ENCODE measurements around the gene CACNA2D4. TPM values are rescaled to one million over a fixed set of nuclear protein-coding genes. Genes with fewer than 3 reads are reported as not detected.

CACNA2D4 gene
- total RNA-seq, 4 donors from 2014 or later: 0.27 to 3.1 (median 0.92) TPM

DNA sequence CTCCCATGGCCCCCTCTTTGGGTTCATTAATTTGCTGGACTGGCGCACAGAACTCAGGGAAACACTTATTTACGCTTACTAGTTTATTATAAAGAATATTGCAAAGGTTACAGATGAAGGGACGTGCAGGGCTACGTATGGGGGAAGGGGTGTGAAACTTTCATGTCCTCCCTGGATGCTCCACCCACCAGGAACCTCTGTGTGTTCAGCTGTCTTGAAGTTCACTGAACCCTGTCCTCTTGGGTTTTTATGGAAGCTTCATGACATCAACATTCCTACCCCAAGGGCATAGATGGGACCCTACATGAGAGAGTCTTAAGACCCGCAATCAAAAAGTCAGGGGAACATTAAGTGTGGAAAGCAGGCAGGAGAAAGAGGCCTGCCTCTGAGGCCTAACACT is 169.4 kb downstream of the CACNA2D4 start:
- Histone ChIP-seq H3K27me3 (no peaks in the 10 kb centered on the region), H3K36me3 (peaks cover 0 to 11% (median 0%) of the 10 kb centered on the region in 3 donors), H3K4me1 (peaks cover 0 to 10% (median 0%) of the 10 kb centered on the region in 3 donors), H3K27ac (no peak overlapping the region), H3K9me3 (peaks cover 0 to 22% (median 3%) of the 10 kb centered on the region in 3 donors), H3K4me3 (no peak overlapping the region)
- 96 to 97% methylated on average over 5 of the region's 5 CpGs for WGBS, 2 donors
- TF ChIP-seq POLR2A (IDR thresholded peaks at IDR 0.05): no peak
- no peak for TF ChIP-seq CTCF (IDR thresholded peaks at IDR 0.05)
- intact Hi-C loops (cut with DNase I): no loop called here
- DNase-seq: no peak

- Histone ChIP-seq H3K4me3 (no peak overlapping the region), H3K9me3 (peaks cover 0 to 22% (median 3%) of the 10 kb centered on the region in 3 donors), H3K27ac (no peak overlapping the region), H3K36me3 (peaks cover 0 to 10% (median 0%) of the 10 kb centered on the region in 3 donors), H3K4me1 (peaks cover 0 to 3% (median 0%) of the 10 kb centered on the region in 3 donors), H3K27me3 (no peaks in the 10 kb centered on the region)
- WGBS, 2 donors: 94 to 98% methylated on average over 2 of the region's 2 CpGs
- no peak for TF ChIP-seq CTCF (IDR thresholded peaks at IDR 0.05)
- TF ChIP-seq POLR2A (IDR thresholded peaks at IDR 0.05): no peak
- no peak for DNase-seq
- intact Hi-C loops (cut with DNase I): no loop called here
Observed at GRCh38 chr12:1747609-1748008, 170.8 kb downstream of the CACNA2D4 start.

DNA sequence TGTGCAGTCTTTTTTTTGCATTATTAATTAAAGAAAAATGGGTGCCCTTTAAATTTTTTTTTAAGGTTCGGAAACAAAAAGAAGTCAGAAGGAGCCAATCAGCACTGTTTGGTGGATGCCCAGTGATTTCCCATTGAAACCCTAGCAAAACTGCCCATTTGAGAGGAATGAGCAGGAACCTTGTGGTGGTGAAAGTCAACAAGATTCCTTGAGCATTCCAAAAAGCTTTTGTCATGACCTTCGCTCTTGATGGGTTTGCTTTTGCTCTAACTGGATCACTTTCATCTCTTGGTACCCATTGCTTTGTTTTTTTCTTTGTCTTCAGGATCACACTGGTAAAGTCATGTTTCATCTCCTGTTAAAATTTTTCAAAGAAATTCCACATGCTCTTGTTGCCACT is 173.5 kb downstream of the CACNA2D4 start:
- intact Hi-C loops (cut with DNase I): no loop called here
- DNase-seq: no peak
- Histone ChIP-seq H3K27me3 (no peaks in the 10 kb centered on the region), H3K36me3 (peaks cover 0 to 10% (median 0%) of the 10 kb centered on the region in 3 donors), H3K4me1 (peaks cover 0 to 24% (median 6%) of the 10 kb centered on the region in 3 donors), H3K27ac (no peak overlapping the region), H3K4me3 (no peak overlapping the region), H3K9me3 (peaks cover 0 to 22% (median 3%) of the 10 kb centered on the region in 3 donors)
- 78 to 81% methylated on average over 2 of the region's 2 CpGs for WGBS, 2 donors
- no peak for TF ChIP-seq CTCF (IDR thresholded peaks at IDR 0.05)
- TF ChIP-seq POLR2A (IDR thresholded peaks at IDR 0.05): no peak

Other genes with a start within 250 kb of the CACNA2D4 start
- gene ADIPOR2, start 227.6 kb downstream of the CACNA2D4 start, total RNA-seq: 10 to 100 TPM; 29.1 to 49.4 (median 31.1) TPM
- gene LRTM2, start 98.1 kb downstream of the CACNA2D4 start, total RNA-seq: not detected
- gene DCP1B, start 85.8 kb upstream of the CACNA2D4 start, total RNA-seq: 10 to 100 TPM in 2 of 4 donors, 1 to 10 TPM in 2; 4.0 to 15.5 (median 10.8) TPM
- gene CACNA1C, start 134.3 kb upstream of the CACNA2D4 start, total RNA-seq: 10 to 100 TPM in 1 of 4 donors, 1 to 10 TPM in 3; 1.5 to 13.5 (median 2.1) TPM